Activated T-helper 1 cell treated with anti-CD3 and anti-CD28 coated beads, Interleukin-2, amount 50 U/mL, for 16 hours (primary cell): Measurements from ENCODE around the gene RHBDF1.
"Not testable (repeated sequence)": the region's sequence is repeated elsewhere in the genome, so short reads cannot be mapped to it uniquely, and the experiment has no call there.

Experiments
- DNase-seq, 2 donors: peaks; one replicate each; pipeline ENCODE4 v3.0.0-alpha.2; 2020; ENCODE audit warnings: low read depth in 1 of 2, low spot score in 1 of 2

RHBDF1 gene

DNA sequence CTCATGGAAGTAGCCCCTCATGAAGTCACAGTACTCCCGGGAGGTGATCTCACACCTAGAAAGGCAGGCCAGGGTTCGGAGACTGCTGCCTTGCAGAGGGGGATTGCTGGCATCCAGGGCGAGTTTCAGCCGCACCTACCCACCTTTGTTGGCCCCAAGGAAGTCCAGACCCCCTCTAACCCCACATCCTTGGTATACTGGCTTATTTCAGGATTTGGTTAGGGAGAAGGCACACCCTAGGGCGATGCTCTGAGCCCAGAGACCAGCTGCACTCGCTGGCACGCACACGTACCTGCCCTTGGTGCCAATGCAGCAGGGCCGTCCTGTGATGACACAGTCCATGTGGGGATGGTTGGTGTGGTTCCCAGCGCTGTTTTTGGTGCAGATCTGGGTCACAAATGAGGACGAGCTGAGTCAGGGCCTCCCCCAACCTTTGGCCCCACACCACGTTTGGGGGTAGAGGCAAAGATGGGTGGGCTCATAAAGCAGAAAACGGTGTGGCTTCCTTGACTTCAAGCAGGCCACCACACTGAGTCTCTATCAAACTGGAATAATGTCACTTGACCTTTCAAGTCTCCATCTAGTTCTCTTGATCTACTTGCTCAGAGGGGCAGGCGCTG is 12.9 kb downstream of the RHBDF1 start:
- no peak for DNase-seq

- DNase-seq, result no peak
Measured at GRCh38 chr16:58491-59439, 13.7 kb downstream of the RHBDF1 start.

- no peak for DNase-seq
Measured at GRCh38 chr16:57711-58110, 14.7 kb downstream of the RHBDF1 start.

GRCh38 chr16:56231-56927 is 16.1 kb downstream of the RHBDF1 start:
- no peak for DNase-seq

GRCh38 chr16:55571-56136 is 16.8 kb downstream of the RHBDF1 start:
- DNase-seq, result no peak

DNA sequence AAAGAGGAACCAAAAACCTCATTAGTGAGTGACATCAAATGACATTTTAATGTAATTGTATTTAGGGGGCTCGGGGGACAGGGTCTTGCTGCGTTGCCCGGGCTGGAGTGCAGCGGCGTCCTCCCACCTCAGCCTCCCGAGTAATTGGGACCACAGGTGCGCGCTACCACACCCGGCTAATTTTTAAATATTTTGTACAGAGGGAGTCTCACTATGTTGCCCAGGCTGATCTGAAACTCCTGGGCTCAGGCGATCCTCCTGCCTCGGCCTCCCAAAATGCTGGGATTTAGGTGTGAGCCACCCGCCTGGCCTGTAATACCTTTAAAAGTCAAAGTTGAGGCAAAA is 18.2 kb downstream of the RHBDF1 start:
- no peak for DNase-seq

GRCh38 chr16:53346-54236 is 18.8 kb downstream of the RHBDF1 start, which contains the start of the genes POLR3K and SNRNP25:
Gene POLR3K (minus strand): TSS chr16:53608. CDS start chr16:53586, 22 bp downstream.
Gene SNRNP25 (plus strand): TSS chr16:53828. CDS start chr16:54017, 189 bp downstream.
- peak; percentile 95 to 96 for DNase-seq

- DNase-seq, result no peak
Measured at GRCh38 chr16:50769-51591, 21.5 kb downstream of the RHBDF1 start.

- DNase-seq, result no peak
Measured at GRCh38 chr16:47234-47633, 25.2 kb downstream of the RHBDF1 start.

DNA sequence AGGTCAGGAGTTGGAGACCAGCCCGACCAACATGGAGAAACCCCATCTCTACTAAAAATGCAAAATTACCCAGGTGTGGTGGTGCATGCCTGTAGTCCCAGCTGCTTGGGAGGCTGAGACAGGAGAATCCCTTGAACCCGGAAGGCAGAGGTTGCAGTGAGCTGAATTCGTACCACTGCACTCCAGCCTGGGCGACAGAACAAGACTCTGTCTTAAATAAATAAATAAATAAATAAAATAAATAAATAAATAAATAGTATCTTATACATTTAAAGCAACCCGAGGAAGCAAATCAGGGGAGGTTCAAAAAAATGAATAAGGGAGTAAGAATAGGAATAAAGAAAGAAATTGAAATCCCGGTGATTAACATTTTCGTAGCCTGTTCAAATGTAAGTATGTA is 25.9 kb downstream of the RHBDF1 start:
- not testable (repeated sequence) for DNase-seq

DNA sequence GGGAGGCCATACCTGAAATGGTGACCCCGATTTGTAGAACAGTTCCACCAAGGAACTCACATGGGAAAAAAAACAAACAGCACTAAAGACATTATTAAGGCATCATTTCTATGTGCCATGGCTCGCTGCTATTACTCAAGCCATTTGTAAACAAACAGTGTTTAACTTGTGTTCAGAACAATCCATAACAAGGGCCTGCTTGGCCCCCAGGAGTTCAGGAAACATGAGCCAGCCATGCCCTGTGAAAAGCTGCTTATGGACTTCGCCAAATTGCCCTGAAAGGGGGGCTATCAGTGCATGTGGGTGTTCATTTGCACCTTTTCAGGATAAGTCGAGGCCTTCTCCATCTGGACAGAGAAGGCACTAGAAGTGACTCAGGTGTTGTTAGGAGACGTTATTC is 27.0 kb downstream of the RHBDF1 start:
- no peak for DNase-seq

GRCh38 chr16:44655-45054 is 27.8 kb downstream of the RHBDF1 start:
- DNase-seq, result no peak

DNA sequence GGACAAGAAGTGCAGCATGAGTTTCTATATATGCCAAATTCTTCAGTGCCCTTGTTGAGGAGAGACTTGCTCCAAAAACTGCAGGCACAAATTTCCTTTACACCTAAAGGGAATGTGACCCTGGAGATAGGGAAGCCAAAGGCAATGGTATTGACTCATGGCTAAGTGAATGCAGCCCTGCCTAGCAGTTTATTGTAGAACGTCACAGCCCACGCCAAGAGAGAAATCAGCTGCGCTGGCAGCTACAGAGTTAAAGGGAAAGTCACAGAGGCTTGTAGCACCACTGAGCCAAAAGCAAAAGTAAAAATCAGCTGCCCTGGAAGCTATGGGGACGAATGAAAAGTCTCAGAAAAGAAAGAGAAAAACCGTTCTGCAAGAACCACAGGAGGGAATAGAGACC is 29.1 kb downstream of the RHBDF1 start:
- no peak for DNase-seq

DNA sequence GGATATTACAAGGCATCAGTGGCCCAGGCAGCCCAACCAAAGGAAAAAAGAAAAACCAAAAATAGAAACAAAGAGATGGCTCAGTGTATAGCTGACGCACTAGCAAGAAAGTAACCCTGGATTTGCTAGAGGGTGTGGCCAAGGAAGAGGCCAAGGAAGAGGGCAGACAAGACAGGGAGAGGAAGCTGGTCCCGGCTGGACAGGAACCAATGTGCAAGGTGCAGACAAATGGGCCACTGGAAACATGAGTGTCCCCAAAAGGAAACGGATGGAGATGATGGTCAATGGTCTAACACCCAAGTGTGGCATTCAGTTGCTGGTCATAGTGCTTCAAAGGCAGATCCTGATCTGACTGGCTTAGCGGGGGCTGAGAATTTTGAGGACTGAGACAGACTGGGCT is 29.7 kb downstream of the RHBDF1 start:
- no peak for DNase-seq

DNA sequence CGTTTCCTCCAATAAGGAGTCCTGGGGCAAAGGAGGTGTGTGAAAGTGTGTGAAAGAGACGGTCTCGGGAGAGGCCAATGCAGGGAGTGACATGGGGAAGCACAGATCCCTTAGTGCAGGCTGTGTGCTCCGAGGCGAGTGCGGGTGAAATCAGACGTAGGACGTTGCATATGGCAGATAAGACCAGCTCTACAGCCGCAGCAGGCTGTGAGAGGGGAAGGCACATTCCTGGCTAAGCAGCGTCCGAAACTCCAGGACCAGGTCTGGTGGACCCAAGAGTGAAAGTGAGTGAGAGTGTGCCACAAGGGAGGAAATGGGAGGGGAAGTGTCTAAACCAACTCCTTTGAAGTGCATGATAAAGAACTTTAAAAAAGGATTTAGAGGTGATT is 30.4 kb downstream of the RHBDF1 start:
- DNase-seq, result no peak

DNA sequence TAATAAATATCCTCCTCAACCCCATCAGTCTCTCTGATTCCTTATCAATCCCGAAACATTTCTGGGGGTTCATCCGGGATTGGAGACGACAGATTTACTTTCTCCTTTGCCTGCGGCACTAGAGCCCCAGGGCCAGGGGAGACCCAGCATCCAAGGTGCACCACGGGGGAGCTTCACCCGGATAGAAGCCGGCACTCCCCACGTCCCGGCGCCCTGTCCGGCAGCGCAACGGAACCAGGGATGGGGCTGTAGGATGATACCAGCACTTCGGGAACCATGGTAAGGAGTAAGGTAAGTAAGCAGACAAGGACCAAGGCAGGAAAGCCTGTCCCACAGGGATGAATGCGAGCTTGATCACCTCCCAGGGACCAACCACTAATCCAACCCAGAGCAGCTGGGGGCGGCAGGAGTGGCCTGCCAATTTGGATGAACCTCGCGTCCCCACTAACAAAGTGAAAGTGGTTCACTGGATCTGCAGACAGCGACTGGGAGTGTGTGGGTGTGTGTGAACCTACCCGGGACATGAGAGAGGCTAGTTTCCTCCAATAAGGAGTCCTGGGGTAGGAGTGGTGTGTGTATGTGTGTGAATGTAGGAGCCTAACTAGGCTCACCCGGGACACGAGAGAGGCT is 30.9 kb downstream of the RHBDF1 start:
- no peak for DNase-seq

DNA sequence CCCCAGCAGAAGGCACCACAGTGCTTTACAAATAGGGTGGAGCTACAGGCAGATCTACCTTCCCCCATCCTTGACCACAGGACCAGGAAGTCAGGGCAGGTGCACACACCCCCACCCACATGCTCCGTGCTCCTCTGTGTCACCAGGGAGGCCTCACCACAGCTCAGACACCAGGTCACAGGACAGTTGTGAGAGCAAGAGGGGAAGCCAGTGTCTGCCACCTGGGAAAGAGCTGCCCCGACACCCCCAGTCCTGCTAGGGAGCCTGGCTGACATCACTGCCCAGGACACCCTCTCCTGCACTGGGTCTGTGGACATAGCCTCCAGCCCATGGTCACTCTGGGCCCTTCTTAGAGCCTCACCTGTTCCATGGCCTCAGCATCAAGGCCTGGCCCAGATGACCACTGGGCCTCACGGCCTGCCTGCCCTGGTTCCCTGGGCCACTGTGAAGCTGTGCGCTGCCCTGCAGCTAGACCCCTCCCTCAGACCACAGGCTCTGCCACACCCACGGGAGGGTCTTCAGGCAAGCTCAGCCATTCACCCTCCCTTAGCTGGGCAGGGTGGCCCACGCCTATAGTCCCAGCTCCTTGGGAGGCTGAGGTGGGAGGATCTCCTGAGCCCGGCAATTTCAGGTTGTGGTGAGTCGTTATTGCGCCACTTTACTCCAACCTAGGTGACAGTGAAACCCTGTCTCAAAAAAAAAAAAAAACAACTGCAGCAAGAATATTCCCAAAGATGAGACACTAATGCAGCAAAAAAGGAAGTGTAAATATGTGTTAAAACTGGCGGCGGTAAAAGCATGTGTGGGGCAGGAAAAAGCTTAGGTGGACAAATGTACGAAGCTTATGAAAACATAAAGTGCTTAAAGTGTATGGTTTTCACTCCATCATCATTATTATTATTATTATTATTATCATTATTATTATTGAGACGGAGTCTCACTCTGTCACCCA is 33.2 kb downstream of the RHBDF1 start:
- peak; percentile 11 to 27 for DNase-seq

- not testable (repeated sequence) for DNase-seq
Measured at GRCh38 chr16:38206-38605, 34.2 kb downstream of the RHBDF1 start.
